ENCODE measurements around the gene CDH4.

Gene CDH4

GRCh38 chr20:61643656-61644377, 391.8 kb downstream of the CDH4 start:
- no peak for DNase-seq

GRCh38 chr20:61644378-61645076, 392.5 kb downstream of the CDH4 start:
- no peak for DNase-seq

GRCh38 chr20:61645732-61646131, 393.7 kb downstream of the CDH4 start:
- no peak for DNase-seq

GRCh38 chr20:61646453-61646852, 394.4 kb downstream of the CDH4 start:
- no peak for DNase-seq

- no peak for DNase-seq
These were observed 394.9 kb downstream of the CDH4 start for GRCh38 chr20:61646986-61647385.

- DNase-seq: no peak
These were observed 395.6 kb downstream of the CDH4 start for GRCh38 chr20:61647702-61648101.

- DNase-seq: no peak
These were observed 397.2 kb downstream of the CDH4 start for GRCh38 chr20:61649105-61649859.

GRCh38 chr20:61649860-61650162, 397.8 kb downstream of the CDH4 start:
- DNase-seq: no peak

GRCh38 chr20:61650912-61651733, 399.1 kb downstream of the CDH4 start:
- DNase-seq: no peak

- DNase-seq: no peak
These were observed 400.1 kb downstream of the CDH4 start for GRCh38 chr20:61652146-61652545.

- DNase-seq: no peak
These were observed 402.7 kb downstream of the CDH4 start for GRCh38 chr20:61654726-61655125.

- no peak for DNase-seq
These were observed 403.5 kb downstream of the CDH4 start for GRCh38 chr20:61655591-61655990.

GRCh38 chr20:61656198-61656597, 404.1 kb downstream of the CDH4 start:
- no peak for DNase-seq

- no peak for DNase-seq
These were observed 405.8 kb downstream of the CDH4 start for GRCh38 chr20:61657721-61658377.

GRCh38 chr20:61658563-61658962, 406.5 kb downstream of the CDH4 start:
- no peak for DNase-seq

- no peak for DNase-seq
These were observed 407.4 kb downstream of the CDH4 start for GRCh38 chr20:61659246-61659993.

GRCh38 chr20:61659994-61660346, 407.9 kb downstream of the CDH4 start:
- no peak for DNase-seq

- no peak for DNase-seq
These were observed 408.5 kb downstream of the CDH4 start for GRCh38 chr20:61660559-61660958.

- no peak for DNase-seq
These were observed 409.0 kb downstream of the CDH4 start for GRCh38 chr20:61661025-61661424.

- DNase-seq: no peak
These were observed 409.5 kb downstream of the CDH4 start for GRCh38 chr20:61661583-61661982.

- no peak for DNase-seq
These were observed 410.3 kb downstream of the CDH4 start for GRCh38 chr20:61662226-61662967.
